ENCODE measurements around the gene DDTL. TPM values are rescaled to one million over a fixed set of nuclear protein-coding genes. Genes with fewer than 3 reads are reported as not detected.
"Not testable (repeated sequence)": the region's sequence is repeated elsewhere in the genome, so short reads cannot be mapped to it uniquely, and the experiment has no call there.

DDTL gene
- polyA plus RNA-seq, 3 donors, result 0.25 to 0.41 TPM; not detected in 1

DNA sequence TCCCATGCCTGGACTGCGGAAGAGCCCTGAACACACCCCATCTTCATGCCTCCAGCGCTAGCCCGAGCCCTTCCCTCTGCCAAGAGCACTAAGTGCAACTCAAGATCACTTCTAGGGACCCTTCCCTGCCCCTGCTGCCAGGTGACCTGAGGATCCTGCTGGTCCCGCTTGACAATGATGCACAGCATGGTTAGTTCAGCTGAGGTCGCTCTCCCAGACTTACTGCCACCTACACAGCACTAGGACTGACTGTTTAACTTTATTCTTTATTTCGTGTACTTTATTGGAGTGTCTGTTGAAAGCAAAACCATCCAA lies 11.7 kb upstream of the DDTL start:
- 88% methylated on average over 3 of the region's 6 CpGs for WGBS (ENCODE audit: insufficient coverage)
- DNase-seq; H3K36me3 ChIP-seq (replicated peaks in 1 of 2; ENCODE audit: control insufficient read depth in 1 of 2, insufficient read depth in 2 of 2, low read length in 2 of 2); H3K4me1 Mint-ChIP-seq; H3K4me1 ChIP-seq (ENCODE audit: control insufficient read depth in 1 of 2, insufficient read depth in 2 of 2, low read length in 2 of 2); H3K9me3 ChIP-seq (replicated peaks in 1 of 2; ENCODE audit: control insufficient read depth in 1 of 2, insufficient read depth in 1 of 2, low read length in 2 of 2); H3K27ac ChIP-seq (ENCODE audit: low read depth in 1 of 2, low read length in 2 of 2); H3K9ac ChIP-seq (ENCODE audit: insufficient read depth, low read length, poor library complexity, severe bottlenecking); H3K36me3 Mint-ChIP-seq; H3K79me2 ChIP-seq (ENCODE audit: insufficient read depth, low read length); H2AFZ ChIP-seq (ENCODE audit: insufficient read depth, low read depth, low read length, poor library complexity, severe bottlenecking); H3K4me3 Mint-ChIP-seq; H3K4me3 ChIP-seq (replicated peaks in 1 of 3; ENCODE audit: low read depth in 2 of 3, low read length in 3 of 3); H3K27me3 ChIP-seq (ENCODE audit: control insufficient read depth in 2 of 2, insufficient read depth in 2 of 2, low read length in 2 of 2); H3K4me2 ChIP-seq (replicated peaks; ENCODE audit: extremely low read depth, low read length, poor library complexity, severe bottlenecking); H3K27me3 Mint-ChIP-seq (ENCODE audit: low read depth in 3 of 3); H3K27ac Mint-ChIP-seq; H3K9me3 Mint-ChIP-seq; H4K20me1 ChIP-seq (ENCODE audit: insufficient read depth, low read length): not testable (repeated sequence)
- intact Hi-C loops (cut with micrococcal nuclease), result loop anchor here in 1 of 2 donors (5.0 kb wide), 1 partner anchor 222 kb away; no protein-coding TSS in a partner anchor

DNA sequence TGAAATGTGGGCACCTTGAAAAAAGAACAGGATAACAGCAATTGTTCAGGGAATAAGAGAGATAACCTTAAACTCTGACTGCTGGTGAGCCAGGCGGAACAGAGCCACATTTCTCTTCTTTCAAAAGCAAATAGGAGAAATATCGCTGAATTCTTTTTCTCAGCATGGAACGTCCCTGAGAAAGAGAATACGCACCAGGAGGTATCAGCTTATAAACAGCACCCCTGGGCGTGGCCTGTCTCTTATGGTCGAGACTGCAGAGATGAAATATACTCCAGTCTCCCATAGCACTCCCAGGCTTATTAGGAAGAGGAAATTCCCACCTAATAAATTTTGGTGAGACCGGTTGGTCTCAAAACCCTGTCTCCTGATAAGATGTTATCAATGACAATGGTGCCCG lies 10.8 kb upstream of the DDTL start:
- H3K27ac ChIP-seq (ENCODE audit: low read depth in 1 of 2, low read length in 2 of 2); H3K4me1 Mint-ChIP-seq; H3K4me2 ChIP-seq (replicated peaks; ENCODE audit: extremely low read depth, low read length, poor library complexity, severe bottlenecking); DNase-seq; H3K4me3 ChIP-seq (replicated peaks in 1 of 3; ENCODE audit: low read depth in 2 of 3, low read length in 3 of 3); H3K27ac Mint-ChIP-seq; H3K79me2 ChIP-seq (ENCODE audit: insufficient read depth, low read length); H3K36me3 ChIP-seq (replicated peaks in 1 of 2; ENCODE audit: control insufficient read depth in 1 of 2, insufficient read depth in 2 of 2, low read length in 2 of 2); H3K4me3 Mint-ChIP-seq; H3K4me1 ChIP-seq (ENCODE audit: control insufficient read depth in 1 of 2, insufficient read depth in 2 of 2, low read length in 2 of 2); H3K27me3 ChIP-seq (ENCODE audit: control insufficient read depth in 2 of 2, insufficient read depth in 2 of 2, low read length in 2 of 2); H3K9ac ChIP-seq (ENCODE audit: insufficient read depth, low read length, poor library complexity, severe bottlenecking); H4K20me1 ChIP-seq (ENCODE audit: insufficient read depth, low read length); H3K9me3 Mint-ChIP-seq; H2AFZ ChIP-seq (ENCODE audit: insufficient read depth, low read depth, low read length, poor library complexity, severe bottlenecking); H3K36me3 Mint-ChIP-seq; H3K9me3 ChIP-seq (replicated peaks in 1 of 2; ENCODE audit: control insufficient read depth in 1 of 2, insufficient read depth in 1 of 2, low read length in 2 of 2): not testable (repeated sequence)
- WGBS (ENCODE audit: insufficient coverage), result 100% methylated on average over 3 of the region's 8 CpGs
- intact Hi-C loops (cut with micrococcal nuclease), result loop anchor here in 1 of 2 donors (5.0 kb wide), 1 partner anchor 221 kb away; no protein-coding TSS in a partner anchor
- peaks cover 3 to 14% (median 7%) of the 10 kb centered on the region in 3 donors for H3K27me3 Mint-ChIP-seq (ENCODE audit: low read depth in 3 of 3)

DNA sequence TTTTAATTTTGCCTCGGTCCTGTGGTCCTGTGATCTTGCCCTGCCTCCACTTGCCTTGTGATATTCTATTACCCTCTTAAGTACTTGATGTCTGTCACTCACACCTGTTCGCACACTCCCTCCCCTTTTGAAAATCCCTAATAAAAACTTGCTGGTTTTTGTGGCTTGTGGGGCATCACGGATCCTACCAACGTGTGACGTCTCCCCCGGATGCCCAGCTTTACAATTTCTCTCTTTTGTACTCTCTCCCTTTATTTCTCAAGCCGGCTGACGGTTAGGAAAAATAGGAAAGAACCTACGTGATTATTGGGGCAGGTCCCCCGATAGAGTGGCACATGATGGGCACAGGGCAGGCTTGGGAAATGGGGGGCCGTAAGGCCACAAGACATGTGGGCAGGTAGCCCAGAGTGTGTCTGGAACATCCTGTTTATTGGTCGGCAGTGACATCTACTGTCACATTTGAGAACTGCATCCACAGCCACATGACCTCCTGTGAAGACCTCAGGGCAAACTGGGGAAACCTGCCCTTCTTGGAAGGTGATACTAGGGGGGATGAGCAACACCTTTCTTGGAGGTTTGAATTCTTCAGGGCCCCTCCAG lies 10.3 kb upstream of the DDTL start:
- TF ChIP-seq CTCF (IDR thresholded peaks at IDR 0.05), result peak; percentile 80
- DNase-seq, result peak; percentile 48 to 72 (median 58)
- 19% methylated on average over 4 of the region's 12 CpGs for WGBS (ENCODE audit: insufficient coverage)
- not testable (repeated sequence) for H3K9me3 Mint-ChIP-seq; H3K4me3 ChIP-seq (replicated peaks in 1 of 3; ENCODE audit: low read depth in 2 of 3, low read length in 3 of 3); H3K9ac ChIP-seq (ENCODE audit: insufficient read depth, low read length, poor library complexity, severe bottlenecking); H3K4me3 Mint-ChIP-seq; H3K36me3 ChIP-seq (replicated peaks in 1 of 2; ENCODE audit: control insufficient read depth in 1 of 2, insufficient read depth in 2 of 2, low read length in 2 of 2); H4K20me1 ChIP-seq (ENCODE audit: insufficient read depth, low read length); H3K4me1 Mint-ChIP-seq; H3K36me3 Mint-ChIP-seq; H3K4me2 ChIP-seq (replicated peaks; ENCODE audit: extremely low read depth, low read length, poor library complexity, severe bottlenecking); H3K79me2 ChIP-seq (ENCODE audit: insufficient read depth, low read length); H3K9me3 ChIP-seq (replicated peaks in 1 of 2; ENCODE audit: control insufficient read depth in 1 of 2, insufficient read depth in 1 of 2, low read length in 2 of 2); H3K27me3 ChIP-seq (ENCODE audit: control insufficient read depth in 2 of 2, insufficient read depth in 2 of 2, low read length in 2 of 2); H3K4me1 ChIP-seq (ENCODE audit: control insufficient read depth in 1 of 2, insufficient read depth in 2 of 2, low read length in 2 of 2); H3K27ac ChIP-seq (ENCODE audit: low read depth in 1 of 2, low read length in 2 of 2); H2AFZ ChIP-seq (ENCODE audit: insufficient read depth, low read depth, low read length, poor library complexity, severe bottlenecking)
- Mint-ChIP-seq H3K27me3 (ENCODE audit: low read depth in 3 of 3) (peaks cover 3 to 14% (median 7%) of the 10 kb centered on the region in 3 donors), H3K27ac (peak overlapping the region in 3 of 7 donors; percentile 36 to 55 (median 53))
- intact Hi-C loops (cut with micrococcal nuclease), result loop anchor here in 1 of 2 donors (5.0 kb wide), 1 partner anchor 221 kb away; no protein-coding TSS in a partner anchor

- H3K4me3 ChIP-seq (replicated peaks in 1 of 3; ENCODE audit: low read depth in 2 of 3, low read length in 3 of 3); H3K9ac ChIP-seq (ENCODE audit: insufficient read depth, low read length, poor library complexity, severe bottlenecking); H3K36me3 Mint-ChIP-seq; H3K79me2 ChIP-seq (ENCODE audit: insufficient read depth, low read length); DNase-seq; H3K9me3 Mint-ChIP-seq; H3K4me1 Mint-ChIP-seq; H3K9me3 ChIP-seq (replicated peaks in 1 of 2; ENCODE audit: control insufficient read depth in 1 of 2, insufficient read depth in 1 of 2, low read length in 2 of 2); H3K4me2 ChIP-seq (replicated peaks; ENCODE audit: extremely low read depth, low read length, poor library complexity, severe bottlenecking); intact Hi-C loops (cut with micrococcal nuclease); H3K4me1 ChIP-seq (ENCODE audit: control insufficient read depth in 1 of 2, insufficient read depth in 2 of 2, low read length in 2 of 2); H3K27ac Mint-ChIP-seq; H3K36me3 ChIP-seq (replicated peaks in 1 of 2; ENCODE audit: control insufficient read depth in 1 of 2, insufficient read depth in 2 of 2, low read length in 2 of 2); H2AFZ ChIP-seq (ENCODE audit: insufficient read depth, low read depth, low read length, poor library complexity, severe bottlenecking); H3K27me3 ChIP-seq (ENCODE audit: control insufficient read depth in 2 of 2, insufficient read depth in 2 of 2, low read length in 2 of 2); H4K20me1 ChIP-seq (ENCODE audit: insufficient read depth, low read length); H3K27ac ChIP-seq (ENCODE audit: low read depth in 1 of 2, low read length in 2 of 2): not testable (repeated sequence)
- WGBS (ENCODE audit: insufficient coverage), result no CpG with 5 or more reads among the region's 43 CpGs
- peaks cover 3 to 14% (median 7%) of the 10 kb centered on the region in 3 donors for H3K27me3 Mint-ChIP-seq (ENCODE audit: low read depth in 3 of 3)
- H3K4me3 Mint-ChIP-seq, result peak within 1 kb of the TSS in 1 of 2 donors; percentile 71
Measured at GRCh38 chr22:23961084-23961771, 5.5 kb upstream of the DDTL start, which contains the start of gene GSTT2B. GSTT2B (minus strand) TSS chr22:23961195; CDS start chr22:23961131, 64 bp downstream.

Data from CD14-positive monocyte (primary cell).